GM19328 (cell line): Measurements from ENCODE around the gene HBP1.

Experiments used
- ATAC-seq: cut with Tn5 transposase; IDR thresholded peaks from one replicate; pipeline ENCODE4 v1.9.1; 2021; ENCODE audit warnings: mild to moderate bottlenecking, moderate library complexity; ENCODE audit not compliant: unreplicated experiment

The HBP1 gene

GRCh38 chr7:107180378-107180777 is 11.6 kb downstream of the HBP1 start:
- no peak for ATAC-seq

- ATAC-seq = no peak
Measured at GRCh38 chr7:107181172-107181571, 12.4 kb downstream of the HBP1 start.

- no peak for ATAC-seq
Measured at GRCh38 chr7:107185716-107186115, 16.9 kb downstream of the HBP1 start.

- ATAC-seq = no peak
Measured at GRCh38 chr7:107186240-107186639, 17.4 kb downstream of the HBP1 start.

- no peak for ATAC-seq
Measured at GRCh38 chr7:107187774-107188173, 19.0 kb downstream of the HBP1 start.

GRCh38 chr7:107190090-107190489 is 21.3 kb downstream of the HBP1 start:
- no peak for ATAC-seq

- no peak for ATAC-seq
Measured at GRCh38 chr7:107194052-107194451, 25.2 kb downstream of the HBP1 start.

GRCh38 chr7:107196834-107197610 is 28.2 kb downstream of the HBP1 start:
- no peak for ATAC-seq

GRCh38 chr7:107201795-107202450 is 33.1 kb downstream of the HBP1 start:
- no peak for ATAC-seq

- ATAC-seq = no peak
Measured at GRCh38 chr7:107203607-107204006, 34.8 kb downstream of the HBP1 start.

GRCh38 chr7:107206136-107206535 is 37.3 kb downstream of the HBP1 start:
- no peak for ATAC-seq

- no peak for ATAC-seq
Measured at GRCh38 chr7:107206706-107207105, 37.9 kb downstream of the HBP1 start.

GRCh38 chr7:107207459-107207858 is 38.7 kb downstream of the HBP1 start:
- no peak for ATAC-seq

GRCh38 chr7:107208024-107208521 is 39.3 kb downstream of the HBP1 start:
- ATAC-seq = no peak

- no peak for ATAC-seq
Measured at GRCh38 chr7:107208563-107208962, 39.8 kb downstream of the HBP1 start.

GRCh38 chr7:107209565-107209964 is 40.8 kb downstream of the HBP1 start:
- no peak for ATAC-seq

GRCh38 chr7:107210400-107210799 is 41.6 kb downstream of the HBP1 start:
- no peak for ATAC-seq

- ATAC-seq = no peak
Measured at GRCh38 chr7:107212725-107213124, 43.9 kb downstream of the HBP1 start.

GRCh38 chr7:107213193-107213788 is 44.5 kb downstream of the HBP1 start:
- ATAC-seq = no peak

- ATAC-seq = no peak
Measured at GRCh38 chr7:107213945-107214344, 45.1 kb downstream of the HBP1 start.

GRCh38 chr7:107219563-107220244 is 50.9 kb downstream of the HBP1 start:
- no peak for ATAC-seq
